ENCODE measurements around the gene R3HDML.
A peak's percentile ranks its signal among the peaks of the same experiment; 100 is the strongest.
"Not testable (repeated sequence)": the region's sequence is repeated elsewhere in the genome, so short reads cannot be mapped to it uniquely, and the experiment has no call there.

Gene R3HDML, protein sequence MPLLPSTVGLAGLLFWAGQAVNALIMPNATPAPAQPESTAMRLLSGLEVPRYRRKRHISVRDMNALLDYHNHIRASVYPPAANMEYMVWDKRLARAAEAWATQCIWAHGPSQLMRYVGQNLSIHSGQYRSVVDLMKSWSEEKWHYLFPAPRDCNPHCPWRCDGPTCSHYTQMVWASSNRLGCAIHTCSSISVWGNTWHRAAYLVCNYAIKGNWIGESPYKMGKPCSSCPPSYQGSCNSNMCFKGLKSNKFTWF

DNA sequence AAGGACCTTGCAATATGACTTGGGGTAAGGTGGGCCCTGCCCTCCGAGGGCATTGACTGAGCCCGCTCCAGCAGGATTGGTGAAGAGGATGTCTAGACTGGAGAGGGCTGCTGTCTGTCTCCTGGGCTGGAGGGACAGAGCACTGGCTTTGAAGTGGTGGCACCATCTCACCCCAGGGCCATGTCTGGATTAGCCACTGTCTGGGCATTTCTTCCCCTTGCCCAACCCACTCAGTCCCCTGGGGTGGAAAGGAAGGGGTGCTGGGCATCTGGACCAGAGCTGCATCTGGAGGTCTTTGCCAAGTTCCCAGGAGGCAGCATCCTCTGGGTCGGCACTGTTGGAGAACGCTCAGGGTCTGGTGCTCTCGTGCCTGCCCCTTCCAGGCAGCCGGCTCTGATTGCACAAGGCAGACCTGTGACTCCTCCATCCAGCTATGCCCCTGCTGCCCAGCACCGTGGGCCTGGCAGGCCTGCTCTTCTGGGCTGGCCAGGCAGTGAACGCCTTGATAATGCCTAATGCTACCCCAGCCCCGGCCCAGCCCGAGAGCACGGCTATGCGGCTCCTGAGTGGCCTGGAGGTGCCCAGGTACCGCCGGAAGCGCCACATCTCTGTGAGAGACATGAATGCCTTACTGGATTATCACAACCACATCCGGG is at the start of gene R3HDML:
Gene R3HDML, plus strand, starts transcription at position 319 of the 656 bp plus-strand sequence. Its CDS starts 115 bp downstream, at position 434.
- no peak for DNase-seq (ENCODE audit: low spot score)

DNA sequence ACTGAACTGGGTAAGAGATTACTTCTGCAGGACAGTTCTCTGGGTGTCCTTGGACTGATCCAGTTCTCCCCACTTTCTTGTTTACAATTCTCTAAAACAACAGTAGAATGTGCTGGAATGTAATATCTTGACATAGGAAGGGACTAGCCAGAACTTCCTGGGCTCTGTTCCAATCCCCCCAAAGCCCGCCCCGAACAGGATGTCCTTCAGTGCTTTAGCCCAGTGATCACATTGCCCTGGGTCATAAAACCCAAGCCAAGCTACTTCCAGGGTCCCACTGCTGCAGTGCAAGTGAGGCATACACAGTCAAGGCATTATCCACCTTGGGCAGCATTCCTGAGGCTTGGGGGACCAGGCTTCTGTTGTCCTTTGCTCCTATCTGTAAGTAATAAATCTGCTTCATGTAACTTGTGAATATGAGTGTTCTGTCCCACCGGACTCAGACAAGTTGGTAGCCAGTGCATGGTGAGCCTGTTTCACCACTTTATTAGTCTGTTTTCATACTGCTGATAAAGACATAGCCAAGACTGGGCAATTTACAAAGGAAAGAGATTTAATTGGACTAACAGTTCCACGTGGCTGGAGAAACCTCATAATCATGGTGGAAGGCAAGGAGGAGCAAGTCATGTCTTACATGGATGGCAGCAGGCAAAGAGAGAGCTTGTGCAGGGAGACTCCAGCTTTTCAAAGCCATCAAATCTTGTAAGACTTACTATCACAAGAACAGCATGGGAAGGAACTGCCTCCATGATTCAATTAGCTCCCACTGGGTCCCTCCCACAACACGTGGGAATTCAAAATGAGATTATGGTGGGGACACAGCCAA is 49.4 kb upstream of the R3HDML start:
- DNase-seq (ENCODE audit: low spot score) = no peak

DNA sequence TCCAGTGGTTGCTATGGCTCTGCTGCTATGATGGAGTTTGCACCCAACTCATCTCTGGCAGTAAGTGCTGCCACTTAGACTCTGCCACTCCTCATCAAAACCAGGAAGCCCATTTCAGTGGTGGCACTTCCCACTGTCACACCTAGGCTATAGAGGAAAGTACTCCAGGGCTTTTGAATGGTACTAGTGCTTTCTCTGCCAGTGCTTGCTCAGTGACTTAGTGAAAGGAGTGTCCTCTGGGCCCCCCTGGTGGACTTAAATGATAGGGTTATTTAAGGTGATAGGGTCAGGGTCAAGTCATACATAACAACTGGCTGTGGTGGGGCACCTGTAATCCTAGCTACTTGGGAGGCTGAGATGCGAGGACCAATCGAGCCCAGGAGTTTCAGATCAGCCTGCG is 48.6 kb upstream of the R3HDML start:
- DNase-seq (ENCODE audit: low spot score) = no peak

DNA sequence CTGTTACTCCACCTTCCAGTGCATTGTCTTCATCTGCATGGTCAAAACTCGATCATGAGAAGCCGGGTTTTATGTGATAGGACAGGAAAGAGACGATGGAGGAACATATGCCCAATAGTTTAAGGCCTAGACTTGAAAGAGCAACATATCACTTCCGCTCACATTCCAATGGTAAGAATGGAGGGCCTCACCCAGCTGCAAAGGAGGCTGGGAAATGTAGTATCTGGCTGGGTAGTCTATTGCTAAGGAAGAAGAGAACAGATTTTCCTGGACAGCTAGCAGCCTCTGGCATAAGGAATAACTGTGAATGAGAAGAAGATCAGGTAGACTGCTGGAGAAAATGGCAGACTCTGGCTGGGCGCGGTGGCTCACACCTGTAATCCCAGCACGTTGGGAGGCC is 45.1 kb upstream of the R3HDML start:
- DNase-seq (ENCODE audit: low spot score) = no peak

DNA sequence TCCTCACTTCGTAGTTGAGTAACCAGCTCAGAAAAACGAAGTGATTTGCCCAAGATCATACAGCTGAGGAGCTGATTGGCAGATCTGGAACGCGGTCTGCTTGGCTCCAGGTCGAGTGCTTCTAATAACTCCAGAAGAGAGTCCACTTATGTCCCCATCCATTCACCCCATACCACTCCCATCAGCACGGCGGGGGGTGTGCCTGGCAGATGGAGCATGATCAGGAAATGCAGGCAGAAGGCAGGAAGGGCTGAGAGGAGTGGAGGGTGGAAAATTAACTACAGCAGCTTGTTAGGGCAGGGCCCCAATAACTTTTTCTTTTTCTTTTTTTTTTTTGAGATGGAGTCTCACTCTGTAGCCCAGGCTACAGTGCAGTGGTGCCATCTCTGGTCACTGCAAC is 40.8 kb upstream of the R3HDML start:
- no peak for DNase-seq (ENCODE audit: low spot score)

DNA sequence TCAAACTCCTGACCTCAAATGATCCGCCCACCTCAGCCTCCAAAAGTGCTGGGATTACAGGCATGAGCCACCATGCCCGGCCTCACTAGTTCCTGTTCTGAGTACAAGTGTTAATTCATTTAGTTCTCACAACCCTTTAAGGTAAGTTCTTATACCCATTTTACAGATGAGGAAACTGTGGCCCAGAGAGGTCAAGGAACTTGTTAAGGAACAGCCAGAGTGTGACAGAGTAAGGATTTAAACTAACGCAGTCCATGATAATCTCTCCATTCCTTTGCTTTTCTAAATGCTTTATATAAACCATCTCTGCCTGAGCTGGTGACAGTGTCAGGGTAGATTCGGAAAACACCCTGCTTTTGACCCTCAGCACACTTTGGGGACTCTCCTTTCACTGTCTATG is 39.1 kb upstream of the R3HDML start:
- no peak for DNase-seq (ENCODE audit: low spot score)

DNA sequence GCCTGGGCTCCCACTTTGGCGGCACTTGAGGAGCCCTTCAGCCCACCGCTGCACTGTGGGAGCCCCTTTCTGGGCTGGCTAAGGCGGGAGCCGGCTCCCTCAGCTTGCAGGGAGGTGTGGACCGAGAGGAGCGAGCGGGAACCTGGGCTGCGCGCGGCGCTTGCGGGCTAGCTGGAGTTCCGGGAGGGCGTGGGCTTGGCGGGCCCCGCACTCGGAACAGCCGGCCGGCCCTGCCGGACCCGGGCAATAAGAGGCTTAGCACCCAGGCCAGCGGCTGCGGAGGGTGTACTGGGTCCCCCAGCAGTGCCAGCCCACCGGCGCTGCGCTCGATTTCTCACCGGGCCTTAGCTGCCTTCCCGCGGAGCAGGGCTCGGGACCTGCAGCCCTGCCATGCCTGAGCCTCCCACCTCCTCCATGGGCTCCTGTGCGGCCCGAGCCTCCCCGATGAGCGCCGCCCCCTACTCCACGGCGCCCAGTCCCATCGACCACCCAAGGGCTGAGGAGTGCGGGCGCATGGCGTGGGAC is 37.8 kb upstream of the R3HDML start:
- not testable (repeated sequence) for DNase-seq (ENCODE audit: low spot score)

DNA sequence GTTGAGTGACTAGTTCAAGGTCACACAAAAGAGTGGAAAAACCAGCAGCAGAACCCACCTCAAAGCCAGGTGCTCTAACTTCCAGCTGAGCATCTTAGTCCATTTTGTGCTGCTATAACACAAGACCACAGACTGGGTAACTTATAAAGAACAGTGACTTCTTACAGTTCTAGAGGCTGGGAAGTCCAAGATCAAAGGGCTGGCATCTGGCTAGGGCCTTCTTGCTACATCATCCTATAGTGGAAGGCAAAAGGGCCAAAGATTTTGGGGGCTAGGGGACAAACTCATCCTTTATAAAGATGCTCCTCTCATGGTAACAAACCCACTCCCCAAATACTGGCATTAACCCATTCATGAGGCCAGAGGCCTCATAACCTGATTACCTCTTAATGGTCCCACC is 35.6 kb upstream of the R3HDML start:
- DNase-seq (ENCODE audit: low spot score) = no peak

DNA sequence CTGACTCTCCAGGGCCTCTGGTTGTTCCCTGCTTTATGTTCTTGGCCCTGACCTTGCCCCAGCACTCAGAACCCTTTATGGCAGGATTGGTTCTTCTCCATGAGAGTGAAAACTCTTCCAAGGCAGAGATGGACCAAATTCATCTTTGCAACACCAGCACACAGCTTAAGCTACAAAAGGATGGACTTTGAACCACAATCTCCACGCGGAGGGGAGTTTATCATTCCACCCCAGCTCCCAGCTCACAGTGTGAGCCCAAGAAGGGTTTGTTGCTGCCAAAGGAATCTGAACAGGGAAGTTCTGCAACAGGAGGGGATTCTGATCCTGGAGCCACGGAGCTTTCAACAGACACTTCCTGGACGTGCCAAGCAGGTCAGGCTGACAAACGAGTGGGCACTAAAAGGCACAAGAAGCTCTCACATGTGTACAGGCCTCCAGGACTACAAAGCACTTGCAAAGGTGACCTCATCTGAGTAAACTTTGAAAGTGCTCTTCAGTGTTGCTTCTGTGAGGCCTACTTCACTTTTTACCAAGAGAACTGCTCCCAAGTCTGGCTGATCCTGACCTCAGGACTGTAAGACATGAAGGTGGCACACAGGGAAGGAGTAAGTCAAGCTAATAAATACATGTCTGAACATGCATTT is 34.7 kb upstream of the R3HDML start:
- no peak for DNase-seq (ENCODE audit: low spot score)

DNA sequence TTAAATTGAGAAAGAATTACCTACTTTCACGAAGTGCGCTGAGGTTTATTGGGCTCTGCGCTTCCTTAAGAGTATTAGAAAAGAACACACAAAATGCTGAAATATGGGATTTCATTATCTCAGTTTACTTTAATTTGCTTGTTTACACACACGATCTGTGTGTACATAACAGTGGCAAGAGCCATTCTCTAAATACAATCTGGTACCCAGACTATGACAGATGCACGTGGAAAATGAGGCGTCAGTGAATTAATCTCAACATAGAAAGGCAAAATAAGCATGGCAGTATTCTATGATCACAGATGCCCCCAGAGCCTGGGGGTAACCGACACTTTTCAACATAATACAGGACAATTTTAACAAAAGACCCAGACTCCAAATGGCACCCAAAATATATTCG is 34.1 kb upstream of the R3HDML start:
- no peak for DNase-seq (ENCODE audit: low spot score)

DNA sequence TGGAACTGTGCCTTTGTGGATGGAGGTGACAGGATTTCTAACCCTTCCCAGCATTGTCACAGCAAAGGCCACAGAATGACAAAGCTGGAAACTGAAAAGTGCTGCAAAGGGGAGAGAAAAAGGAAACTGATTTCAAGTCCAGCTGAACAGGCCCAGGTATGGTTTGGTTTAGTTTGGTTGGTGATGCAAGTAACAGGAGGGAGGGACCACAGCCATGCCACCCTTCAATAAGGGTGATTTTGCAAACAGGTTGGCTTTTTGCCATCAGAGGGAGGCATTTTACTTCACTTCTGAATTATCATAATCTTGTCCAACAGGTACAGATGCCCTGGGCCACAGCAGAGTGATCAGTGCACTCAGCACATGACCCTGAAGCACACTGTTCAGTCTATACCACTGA is 32.5 kb upstream of the R3HDML start:
- no peak for DNase-seq (ENCODE audit: low spot score)

DNA sequence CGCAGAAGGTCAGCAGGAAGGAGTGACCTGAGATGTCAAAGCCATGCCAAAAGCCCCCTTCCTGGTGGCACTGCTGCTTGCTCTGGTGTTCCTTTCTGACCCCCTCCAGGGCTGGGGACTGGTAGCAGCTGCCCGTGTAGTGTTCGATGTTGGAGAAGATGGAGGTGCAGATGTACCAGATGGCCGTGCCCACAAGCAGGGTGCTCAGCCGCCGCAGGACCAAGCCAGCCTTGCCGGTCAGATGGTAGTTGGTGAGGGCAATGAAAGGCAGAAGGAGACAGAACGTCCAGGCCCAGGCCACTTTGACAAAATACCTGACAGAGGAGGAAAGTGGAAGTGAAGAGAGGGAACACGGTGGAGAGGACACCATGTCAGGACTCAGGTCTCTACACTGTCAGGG is 29.9 kb upstream of the R3HDML start:
- no peak for DNase-seq (ENCODE audit: low spot score)

DNA sequence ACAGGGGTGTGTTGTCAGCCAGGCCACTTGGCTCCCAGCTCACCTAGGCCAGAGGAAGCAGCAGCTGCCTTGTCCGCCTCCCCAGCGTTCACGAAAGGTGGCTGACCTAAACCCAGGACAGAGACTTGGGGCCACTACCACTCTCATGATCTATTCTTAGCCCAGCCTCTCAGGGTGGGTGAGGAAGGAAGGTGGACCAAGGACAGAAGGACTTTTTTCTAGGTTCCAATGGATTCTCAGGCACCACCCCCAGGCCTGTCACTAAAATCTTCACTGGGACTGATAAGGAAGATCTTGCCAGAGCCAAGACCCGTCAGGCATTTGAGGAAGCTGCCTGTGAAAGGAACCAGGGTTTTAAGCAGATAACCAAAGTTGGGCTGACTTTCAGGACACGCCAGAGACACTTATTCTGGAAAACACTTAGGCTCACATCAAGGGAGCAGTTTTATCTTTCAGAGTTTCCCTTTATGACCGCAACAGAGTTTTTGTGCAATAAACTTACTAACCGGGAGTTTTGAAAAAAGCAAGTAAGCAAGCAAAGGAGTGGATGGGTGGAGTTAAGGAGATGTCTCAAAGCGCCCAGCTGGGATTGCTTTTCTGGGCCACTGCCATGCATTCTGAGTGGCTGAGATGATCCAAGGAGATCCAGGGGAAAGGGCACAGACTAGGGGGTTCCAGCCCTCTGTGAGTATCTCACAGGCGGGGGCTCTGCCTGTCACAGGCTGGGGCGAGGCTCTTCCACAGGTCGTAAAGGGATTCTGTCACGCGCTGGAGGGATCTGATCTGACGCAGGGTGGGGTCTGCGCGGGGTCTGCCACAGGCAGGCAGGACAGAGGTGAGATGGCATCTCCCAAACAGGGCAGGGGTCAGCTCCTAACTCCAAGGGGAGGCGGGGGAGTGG is 26.8 kb upstream of the R3HDML start:
- peak; percentile 2 for DNase-seq (ENCODE audit: low spot score)

DNA sequence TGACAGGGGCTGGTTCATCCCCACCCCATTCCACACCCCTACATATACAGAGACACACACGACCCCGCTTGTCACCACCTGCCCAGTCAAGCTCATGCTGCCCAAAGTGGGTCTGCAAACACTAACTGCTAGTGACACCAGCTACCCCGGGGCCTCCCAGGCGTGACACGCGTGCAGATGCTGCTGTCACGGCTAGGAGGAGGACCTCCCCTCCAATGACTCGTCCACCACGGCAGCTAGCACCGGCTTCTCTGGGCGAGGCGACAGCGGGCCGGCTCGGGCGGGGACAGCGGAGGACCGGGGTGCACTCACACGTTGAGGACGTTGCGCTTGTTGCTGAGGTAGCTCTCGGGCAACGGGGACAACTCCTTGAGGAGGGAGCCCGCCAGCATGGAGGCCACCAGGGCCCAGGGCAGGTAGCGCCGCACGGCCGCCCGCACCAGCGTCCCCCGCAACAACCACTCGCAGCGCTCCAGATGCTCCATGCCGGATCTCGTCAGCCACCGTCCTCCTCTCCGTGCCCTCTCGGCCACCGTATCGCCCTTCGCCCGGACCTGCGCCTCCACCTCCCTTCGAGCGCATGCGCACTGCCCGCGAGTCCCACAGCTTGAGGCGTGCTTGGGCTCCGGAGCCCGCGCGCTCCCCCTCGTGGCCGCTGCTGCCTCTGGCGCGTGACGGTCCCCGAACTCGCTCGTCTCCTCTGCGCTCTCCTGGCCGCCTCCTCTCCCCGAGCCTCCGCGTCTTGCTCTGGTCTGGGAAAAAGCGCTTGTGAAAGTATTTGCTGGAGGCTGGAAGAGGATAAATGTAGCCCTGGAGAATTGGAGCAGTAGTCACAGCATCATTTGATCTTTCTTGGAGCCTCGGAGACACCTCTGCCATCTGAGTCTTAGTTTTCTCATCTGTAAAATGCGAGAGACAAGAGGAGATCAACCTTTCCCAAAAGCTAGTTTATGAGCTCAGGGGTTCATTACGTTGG is 25.9 kb upstream of the R3HDML start, which contains the start of gene FITM2:
Gene FITM2, minus strand, starts transcription at position 539 of the 976 bp plus-strand sequence. Its CDS starts 54 bp downstream, at position 485.
- DNase-seq (ENCODE audit: low spot score) = peak; percentile 93

DNA sequence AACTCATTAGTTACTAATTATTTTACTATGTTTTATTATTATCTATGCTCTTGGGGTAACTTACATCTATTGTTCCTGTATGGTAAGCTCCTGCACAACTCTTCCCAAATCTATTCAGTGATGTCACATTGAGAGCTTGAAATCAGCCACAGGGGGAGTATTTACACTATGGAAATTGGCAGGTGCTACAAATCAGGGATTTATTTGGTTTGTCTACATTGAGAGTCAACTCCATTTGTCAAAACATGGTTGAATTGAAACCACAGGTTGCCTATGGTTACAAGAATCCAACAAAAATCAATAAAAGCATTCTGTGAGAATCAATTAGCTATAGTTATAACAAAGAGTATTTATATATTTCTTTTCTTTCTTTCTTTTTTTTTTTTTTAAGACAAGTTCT is 22.0 kb upstream of the R3HDML start:
- no peak for DNase-seq (ENCODE audit: low spot score)

DNA sequence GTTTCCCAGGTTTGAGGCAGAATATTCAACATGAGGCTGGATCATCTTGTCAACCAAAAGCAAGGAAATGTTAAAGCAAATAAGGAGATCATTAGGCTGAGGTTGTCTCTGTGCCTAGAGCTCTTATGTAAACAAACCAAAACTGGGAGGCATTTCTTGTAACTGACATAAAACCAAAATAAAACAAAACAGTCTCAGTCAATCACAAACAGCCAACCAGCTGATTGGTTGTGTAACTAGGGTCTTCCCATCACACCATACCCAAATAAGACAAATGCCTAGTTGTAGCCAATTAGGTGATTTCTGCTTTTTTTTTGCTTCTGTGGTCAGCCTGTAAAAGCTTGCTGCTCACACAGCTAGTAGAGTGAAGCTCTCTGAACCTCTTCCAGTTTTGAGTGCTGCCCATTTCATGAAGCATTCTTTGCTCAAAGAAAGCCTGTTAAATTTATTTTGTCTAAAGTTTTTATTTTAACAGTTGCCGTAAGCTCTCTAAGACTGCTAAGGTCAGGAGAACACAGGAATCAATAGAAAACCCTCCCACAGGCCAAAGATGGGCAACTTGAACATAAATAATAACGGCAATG is 16.9 kb upstream of the R3HDML start:
- no peak for DNase-seq (ENCODE audit: low spot score)

DNA sequence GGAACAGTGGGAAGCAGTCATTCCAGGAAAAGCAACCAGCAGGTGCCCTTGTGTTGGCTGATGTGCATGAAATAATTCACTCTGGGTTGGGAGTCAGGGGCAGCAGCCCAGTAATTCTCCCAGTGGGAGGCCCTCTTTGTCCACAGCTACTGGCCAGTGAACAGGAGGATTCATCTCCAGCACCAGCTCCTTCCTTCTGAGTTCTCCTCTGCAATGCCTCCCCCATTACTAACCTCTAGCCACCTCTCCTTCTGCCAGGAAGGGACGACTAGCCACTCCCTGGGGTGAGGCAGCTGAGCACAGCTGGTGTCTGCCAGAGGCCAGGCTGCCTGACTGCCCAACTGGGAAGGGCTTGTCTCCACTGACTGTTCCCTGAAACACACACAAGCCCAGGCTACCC is 12.5 kb upstream of the R3HDML start:
- no peak for DNase-seq (ENCODE audit: low spot score)

DNA sequence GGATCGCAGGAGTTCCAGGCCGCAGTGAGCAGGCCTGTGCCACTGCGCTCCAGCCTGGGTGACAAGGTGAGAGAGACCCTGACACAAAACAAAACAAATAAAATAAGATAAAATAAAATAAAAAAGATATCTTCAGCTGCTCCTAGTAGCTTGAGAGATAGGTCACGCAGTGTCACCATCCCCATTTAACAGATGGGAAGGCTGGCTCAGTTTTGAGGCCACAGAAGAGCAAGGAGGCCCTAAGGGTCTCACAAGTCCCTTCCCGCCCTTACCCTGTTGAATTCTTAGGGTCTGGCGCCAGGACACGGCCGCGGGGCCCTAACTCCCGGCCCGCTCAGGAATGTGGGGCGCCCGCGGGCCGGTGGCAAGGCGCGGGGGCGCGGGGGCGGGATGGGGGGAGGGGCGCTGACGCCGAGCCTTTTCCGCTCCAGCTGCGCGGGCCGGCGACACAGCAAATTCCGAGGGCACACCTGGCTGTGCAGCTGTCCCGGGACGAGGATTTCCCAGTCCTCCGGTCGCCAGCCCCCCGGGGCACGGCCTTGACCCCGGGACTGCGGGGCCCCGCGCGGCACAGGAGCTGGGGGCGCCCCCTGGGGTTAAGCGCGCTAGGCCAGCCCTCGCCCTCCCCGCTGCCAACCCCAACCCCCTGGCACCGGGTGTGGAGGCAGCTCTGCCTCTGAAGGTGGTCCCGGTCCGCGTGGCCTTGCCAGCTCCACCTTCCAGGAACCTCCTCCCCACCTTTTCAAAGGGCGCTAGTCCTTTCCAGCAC is 10.3 kb upstream of the R3HDML start:
- no peak for DNase-seq (ENCODE audit: low spot score)

DNA sequence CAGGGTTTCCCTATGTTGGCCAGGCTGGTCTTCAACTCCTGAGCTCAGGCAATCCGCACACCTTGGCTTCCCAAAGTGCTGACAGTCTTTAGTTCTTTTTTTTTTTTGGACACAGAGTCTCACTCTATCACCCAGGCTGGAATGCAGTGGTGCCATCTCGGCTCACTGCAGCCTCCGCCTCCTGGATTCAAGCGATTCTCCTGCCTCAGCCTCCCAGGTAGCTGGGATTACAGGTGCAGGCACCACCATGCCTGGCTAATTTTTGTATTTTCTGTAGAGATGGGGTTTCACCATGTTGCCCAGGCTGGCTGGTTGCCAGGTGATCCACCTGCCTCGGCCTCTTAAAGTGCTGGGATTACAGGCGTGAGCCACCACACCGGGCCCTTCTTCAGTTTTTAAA is 9.1 kb upstream of the R3HDML start:
- not testable (repeated sequence) for DNase-seq (ENCODE audit: low spot score)
